Measurements from ENCODE around the gene SSBP4. TPM values are rescaled to one million over a fixed set of nuclear protein-coding genes. Genes with fewer than 3 reads are reported as not detected.

Gene SSBP4
- total and polyA plus RNA-seq, 9 of the 15 experiments (the other 6 are each of a cell fraction or from before 2014, with no cell fraction given) = 1.1 to 189 (median 39.0) TPM

DNA sequence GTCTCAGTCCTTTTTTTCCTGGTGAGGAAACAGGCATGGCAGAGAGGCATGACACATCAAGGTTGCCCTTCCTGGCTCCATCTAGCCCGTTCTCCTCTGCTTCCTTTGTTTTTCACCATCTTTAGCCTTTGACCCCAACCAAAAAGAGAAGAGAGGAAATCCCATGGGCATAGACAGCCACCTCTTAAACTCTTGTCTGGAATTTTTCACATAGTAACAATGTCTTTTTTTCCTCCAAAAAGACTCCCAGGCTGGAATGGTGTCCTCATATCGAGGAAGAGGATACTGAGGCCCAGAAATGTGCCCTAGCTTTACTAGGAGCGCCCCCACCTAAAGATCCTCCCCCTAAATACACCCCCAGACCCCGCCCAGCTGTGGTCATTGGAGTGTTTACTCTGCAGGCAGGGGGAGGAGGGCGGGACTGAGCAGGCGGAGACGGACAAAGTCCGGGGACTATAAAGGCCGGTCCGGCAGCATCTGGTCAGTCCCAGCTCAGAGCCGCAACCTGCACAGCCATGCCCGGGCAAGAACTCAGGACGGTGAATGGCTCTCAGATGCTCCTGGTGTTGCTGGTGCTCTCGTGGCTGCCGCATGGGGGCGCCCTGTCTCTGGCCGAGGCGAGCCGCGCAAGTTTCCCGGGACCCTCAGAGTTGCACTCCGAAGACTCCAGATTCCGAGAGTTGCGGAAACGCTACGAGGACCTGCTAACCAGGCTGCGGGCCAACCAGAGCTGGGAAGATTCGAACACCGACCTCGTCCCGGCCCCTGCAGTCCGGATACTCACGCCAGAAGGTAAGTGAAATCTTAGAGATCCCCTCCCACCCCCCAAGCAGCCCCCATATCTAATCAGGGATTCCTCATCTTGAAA lies 33.3 kb upstream of the SSBP4 start, which contains the start of gene GDF15 (continued):
- TF ChIP-seq CCAR2 (IDR thresholded peaks at IDR 0.05; ENCODE audit: low read depth, low read length) = no peak
- no peak for TF ChIP-seq RBM25 (IDR thresholded peaks at IDR 0.05; ENCODE audit: low read depth, low read length, severe bottlenecking)
- TF ChIP-seq SMAD1 (IDR thresholded peaks at IDR 0.05; ENCODE audit: low read depth, low read length, partially characterized antibody) = peak; percentile 98
- TF ChIP-seq CC2D1A (IDR thresholded peaks at IDR 0.05) = no peak
- peak; percentile 61 for TF ChIP-seq HCFC1 (IDR thresholded peaks at IDR 0.05; ENCODE audit: low read depth, low read length)
- no peak for TF ChIP-seq SAFB (IDR thresholded peaks at IDR 0.05; ENCODE audit: borderline replicate concordance, low read depth, low read length)
- no peak for TF ChIP-seq BRF1 (IDR thresholded peaks at IDR 0.05; ENCODE audit: borderline replicate concordance, extremely low read depth, insufficient read length)
- peak; percentile 90; the same call in 1 of the 2 replicates for TF ChIP-seq NR1H2 (CRISPR knock-in tag; IDR thresholded peaks at IDR 0.05)
- 0 out of 2 replicates have a peak, but pooled peaks have one; percentile 17 for TF ChIP-seq TEAD2 (tag; IDR thresholded peaks at IDR 0.05)
- TF ChIP-seq, protein P1, sequence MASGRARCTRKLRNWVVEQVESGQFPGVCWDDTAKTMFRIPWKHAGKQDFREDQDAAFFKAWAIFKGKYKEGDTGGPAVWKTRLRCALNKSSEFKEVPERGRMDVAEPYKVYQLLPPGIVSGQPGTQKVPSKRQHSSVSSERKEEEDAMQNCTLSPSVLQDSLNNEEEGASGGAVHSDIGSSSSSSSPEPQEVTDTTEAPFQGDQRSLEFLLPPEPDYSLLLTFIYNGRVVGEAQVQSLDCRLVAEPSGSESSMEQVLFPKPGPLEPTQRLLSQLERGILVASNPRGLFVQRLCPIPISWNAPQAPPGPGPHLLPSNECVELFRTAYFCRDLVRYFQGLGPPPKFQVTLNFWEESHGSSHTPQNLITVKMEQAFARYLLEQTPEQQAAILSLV (tag; IDR thresholded peaks at IDR 0.05) = no peak
- no peak for TF ChIP-seq SETDB1 (IDR thresholded peaks at IDR 0.05; ENCODE audit: low read length)
- peak; percentile 83 for TF ChIP-seq TAF9B (IDR thresholded peaks at IDR 0.05; ENCODE audit: partially characterized antibody)
- TF ChIP-seq NCOR1 (IDR thresholded peaks at IDR 0.05) = peak; percentile 80
- TF ChIP-seq RUNX1 (IDR thresholded peaks at IDR 0.05; ENCODE audit: low read depth) = 0 out of 2 replicates have a peak, but pooled peaks have one; percentile 28
- TF ChIP-seq, protein P2, sequence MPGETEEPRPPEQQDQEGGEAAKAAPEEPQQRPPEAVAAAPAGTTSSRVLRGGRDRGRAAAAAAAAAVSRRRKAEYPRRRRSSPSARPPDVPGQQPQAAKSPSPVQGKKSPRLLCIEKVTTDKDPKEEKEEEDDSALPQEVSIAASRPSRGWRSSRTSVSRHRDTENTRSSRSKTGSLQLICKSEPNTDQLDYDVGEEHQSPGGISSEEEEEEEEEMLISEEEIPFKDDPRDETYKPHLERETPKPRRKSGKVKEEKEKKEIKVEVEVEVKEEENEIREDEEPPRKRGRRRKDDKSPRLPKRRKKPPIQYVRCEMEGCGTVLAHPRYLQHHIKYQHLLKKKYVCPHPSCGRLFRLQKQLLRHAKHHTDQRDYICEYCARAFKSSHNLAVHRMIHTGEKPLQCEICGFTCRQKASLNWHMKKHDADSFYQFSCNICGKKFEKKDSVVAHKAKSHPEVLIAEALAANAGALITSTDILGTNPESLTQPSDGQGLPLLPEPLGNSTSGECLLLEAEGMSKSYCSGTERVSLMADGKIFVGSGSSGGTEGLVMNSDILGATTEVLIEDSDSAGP (CRISPR knock-in tag; IDR thresholded peaks at IDR 0.05) = peak; percentile 76
- TF ChIP-seq SNIP1 (IDR thresholded peaks at IDR 0.05; ENCODE audit: low read depth) = no peak
- peak; percentile 74; the same call in 1 of the 2 replicates for TF ChIP-seq MBD2 (IDR thresholded peaks at IDR 0.05; ENCODE audit: borderline replicate concordance, low read depth)
- no peak for TF ChIP-seq DIDO1 (tag; IDR thresholded peaks at IDR 0.05; ENCODE audit: low read depth)
- TF ChIP-seq TOE1 (IDR thresholded peaks at IDR 0.05; ENCODE audit: borderline replicate concordance) = peak; percentile 79; the same call in 1 of the 2 replicates
- TF ChIP-seq TOE1 (CRISPR knock-in tag; IDR thresholded peaks at IDR 0.05; ENCODE audit: borderline replicate concordance, low read depth) = peak; percentile 95; the same call in 1 of the 2 replicates
- TF ChIP-seq NFE2 (IDR thresholded peaks at IDR 0.05; ENCODE audit: low read depth) = peak; percentile 46
- TF ChIP-seq, protein P3, sequence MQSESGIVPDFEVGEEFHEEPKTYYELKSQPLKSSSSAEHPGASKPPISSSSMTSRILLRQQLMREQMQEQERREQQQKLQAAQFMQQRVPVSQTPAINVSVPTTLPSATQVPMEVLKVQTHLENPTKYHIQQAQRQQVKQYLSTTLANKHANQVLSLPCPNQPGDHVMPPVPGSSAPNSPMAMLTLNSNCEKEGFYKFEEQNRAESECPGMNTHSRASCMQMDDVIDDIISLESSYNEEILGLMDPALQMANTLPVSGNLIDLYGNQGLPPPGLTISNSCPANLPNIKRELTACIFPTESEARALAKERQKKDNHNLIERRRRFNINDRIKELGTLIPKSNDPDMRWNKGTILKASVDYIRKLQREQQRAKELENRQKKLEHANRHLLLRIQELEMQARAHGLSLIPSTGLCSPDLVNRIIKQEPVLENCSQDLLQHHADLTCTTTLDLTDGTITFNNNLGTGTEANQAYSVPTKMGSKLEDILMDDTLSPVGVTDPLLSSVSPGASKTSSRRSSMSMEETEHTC (IDR thresholded peaks at IDR 0.05) = 0 out of 2 replicates have a peak, but pooled peaks have one; percentile 70
- peak; percentile 93 for TF ChIP-seq MYC (IDR thresholded peaks at IDR 0.05; ENCODE audit: low read depth, low read length)
- TF ChIP-seq MYC (CRISPR knock-in tag; IDR thresholded peaks at IDR 0.05; ENCODE audit: borderline replicate concordance, low read depth) = no peak
- TF ChIP-seq RCOR1 (IDR thresholded peaks at IDR 0.05; ENCODE audit: borderline replicate concordance in 1 of 2, low read depth in 2 of 2, low read length in 2 of 2) = peak; percentile 18 to 96; a peak in 2 of 4 replicates
- TF ChIP-seq CTBP1 (IDR thresholded peaks at IDR 0.05; ENCODE audit: borderline replicate concordance) = peak; percentile 95

Measured in K562 (cell line).